PC-9 (cell line): ENCODE measurements around the gene E2F2. TPM values are rescaled to one million over a fixed set of nuclear protein-coding genes. Genes with fewer than 3 reads are reported as not detected.

Source experiments
- BruUV-seq: library from RNA; stranded (reverse); fragments of 400-500 nt; replicated peaks from 2 replicates; lab custom pipeline; 2021; lab: Mats Ljungman, UMichigan
- CTCF ChIA-PET: fragments of 300-600 bp; sonication (Branson Sonifier 250); formaldehyde crosslinking; loops from one replicate; lab custom pipeline; 2022; ENCODE audit warnings: antibody characterized with exemption; lab: Charles Lee
- POLR2A ChIA-PET: fragments of 300-600 bp; sonication (Branson Sonifier 250); formaldehyde crosslinking; loops from one replicate; lab custom pipeline; 2022; ENCODE audit warnings: antibody characterized with exemption; ENCODE audit not compliant: unreplicated experiment; lab: Charles Lee
- DNase-seq, 2 experiments: peaks; one replicate each; pipeline versions ENCODE4 v3.0.0 to v3.0.0-alpha.2; 2015 to 2022; ENCODE audit warnings: mixed read lengths in 1 of 2
- H2AFZ ChIP-seq: fragments of 200-600 bp; sonication (generic); 2 replicates; pipeline ENCODE4 v1.8.1; 2017; ENCODE audit warnings: antibody characterized with exemption
- H3F3A ChIP-seq: fragments of 200-600 bp; sonication (generic); 2 replicates; pipeline ENCODE4 v1.8.1; 2017; ENCODE audit warnings: antibody characterized with exemption, mild to moderate bottlenecking, low read depth; ENCODE audit not compliant: insufficient read depth
- H3K27ac ChIP-seq: fragments of 200-600 bp; sonication (generic); 2 replicates; pipeline ENCODE4 v1.6.1; 2016; ENCODE audit warnings: mixed run types
- H3K27me3 ChIP-seq: fragments of 200-600 bp; sonication (generic); 2 replicates; pipeline ENCODE4 v1.6.1; 2016; ENCODE audit warnings: low read depth, mixed run types; ENCODE audit not compliant: insufficient read depth
- H3K36me3 ChIP-seq: fragments of 200-600 bp; sonication (generic); 2 replicates; pipeline ENCODE4 v1.6.1; 2016; ENCODE audit warnings: low read depth, mixed run types
- H3K4me1 ChIP-seq: fragments of 200-600 bp; sonication (generic); replicated peaks from 2 replicates; pipeline ENCODE4 v1.6.1; 2016; ENCODE audit warnings: mixed run types; ENCODE audit not compliant: insufficient read depth
- H3K4me2 ChIP-seq: fragments of 200-600 bp; sonication (generic); 2 replicates; pipeline ENCODE4 v1.6.1; 2017; ENCODE audit warnings: mixed run types
- H3K4me3 ChIP-seq: fragments of 200-600 bp; sonication (generic); 2 replicates; pipeline ENCODE4 v1.6.1; 2016; ENCODE audit warnings: mixed run types
- H3K79me2 ChIP-seq: fragments of 200-600 bp; sonication (generic); 2 replicates; pipeline ENCODE4 v1.6.1; 2017; ENCODE audit warnings: low read depth, mixed run types
- H3K9me2 ChIP-seq: fragments of 200-600 bp; sonication (generic); 2 replicates; pipeline ENCODE4 v1.8.1; 2017; ENCODE audit warnings: mild to moderate bottlenecking; ENCODE audit not compliant: insufficient read depth
- H3K9me3 ChIP-seq: fragments of 200-600 bp; sonication (generic); 2 replicates; pipeline ENCODE4 v1.8.1; 2016; ENCODE audit warnings: low read depth; ENCODE audit not compliant: insufficient read depth
- H4K20me1 ChIP-seq: fragments of 200-600 bp; sonication (generic); 2 replicates; pipeline ENCODE4 v1.8.1; 2017; ENCODE audit not compliant: insufficient read depth
- EZH2 ChIP-seq: fragments of 200-600 bp; sonication (generic); IDR thresholded peaks from 2 replicates; pipeline ENCODE4 v1.8.0; 2017; ENCODE audit warnings: antibody characterized with exemption, low read depth
- intact Hi-C: fragments of 100-400 bp; cut with micrococcal nuclease; formaldehyde crosslinking; loops from one replicate; pipeline ENCODE4 v1.10.0; 2022; ENCODE audit not compliant: unreplicated experiment
- total RNA-seq: library from RNA; stranded (reverse); gene quantifications from 2 replicates; pipeline ENCODE4 v1.2.3, GENCODE V29; 2021
- TF ChIP-seq, protein P1 (sequence below): fragments of 200-600 bp; sonication (generic); conservative IDR thresholded peaks from 2 replicates; pipeline ENCODE4 v1.6.1; 2017; ENCODE audit warnings: mixed run types, antibody characterized with exemption, mild to moderate bottlenecking, moderate library complexity

The E2F2 gene
- total RNA-seq, 1 experiment from 2014 or later = 7.6 TPM

DNA sequence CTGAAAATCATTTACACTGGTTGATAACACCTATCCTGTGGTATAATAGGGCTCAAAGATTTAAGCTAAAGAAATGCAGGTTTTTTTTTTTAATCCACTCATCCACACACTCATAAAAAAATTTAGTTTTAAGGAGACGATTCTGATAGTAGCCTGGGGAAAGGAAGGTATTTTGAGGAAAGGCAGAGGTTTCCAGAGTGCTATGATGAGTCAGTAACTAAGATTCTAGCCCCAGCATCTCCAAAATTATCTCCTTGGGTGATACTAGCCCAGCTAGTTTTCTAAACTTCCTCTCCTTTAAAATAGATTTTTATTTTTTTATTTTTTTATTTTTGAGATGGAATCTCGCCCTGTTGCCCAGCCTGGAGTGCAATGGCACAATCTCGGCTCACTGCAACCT is 67.7 kb downstream of the E2F2 start:
- Histone ChIP-seq H3K4me2 (no peak overlapping the region), H3K27ac (no peak overlapping the region), H3K27me3 (no peaks in the 10 kb centered on the region), H3K4me1 (no peaks in the 10 kb centered on the region), H3K79me2 (no peaks in the 10 kb centered on the region), H3F3A (no peaks in the 10 kb centered on the region), H3K4me3 (no peak overlapping the region), H3K36me3 (no peaks in the 10 kb centered on the region), H3K9me3 (no peaks in the 10 kb centered on the region), H2AFZ (no peak overlapping the region), H4K20me1 (no peaks in the 10 kb centered on the region), H3K9me2 (no peaks in the 10 kb centered on the region)
- intact Hi-C loops = no loop called here
- TF ChIP-seq, protein P1, sequence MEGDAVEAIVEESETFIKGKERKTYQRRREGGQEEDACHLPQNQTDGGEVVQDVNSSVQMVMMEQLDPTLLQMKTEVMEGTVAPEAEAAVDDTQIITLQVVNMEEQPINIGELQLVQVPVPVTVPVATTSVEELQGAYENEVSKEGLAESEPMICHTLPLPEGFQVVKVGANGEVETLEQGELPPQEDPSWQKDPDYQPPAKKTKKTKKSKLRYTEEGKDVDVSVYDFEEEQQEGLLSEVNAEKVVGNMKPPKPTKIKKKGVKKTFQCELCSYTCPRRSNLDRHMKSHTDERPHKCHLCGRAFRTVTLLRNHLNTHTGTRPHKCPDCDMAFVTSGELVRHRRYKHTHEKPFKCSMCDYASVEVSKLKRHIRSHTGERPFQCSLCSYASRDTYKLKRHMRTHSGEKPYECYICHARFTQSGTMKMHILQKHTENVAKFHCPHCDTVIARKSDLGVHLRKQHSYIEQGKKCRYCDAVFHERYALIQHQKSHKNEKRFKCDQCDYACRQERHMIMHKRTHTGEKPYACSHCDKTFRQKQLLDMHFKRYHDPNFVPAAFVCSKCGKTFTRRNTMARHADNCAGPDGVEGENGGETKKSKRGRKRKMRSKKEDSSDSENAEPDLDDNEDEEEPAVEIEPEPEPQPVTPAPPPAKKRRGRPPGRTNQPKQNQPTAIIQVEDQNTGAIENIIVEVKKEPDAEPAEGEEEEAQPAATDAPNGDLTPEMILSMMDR = no peak
- no peak for TF ChIP-seq EZH2
- CTCF ChIA-PET = interaction anchor here (0.5 to 0.6 kb wide), 2 partner anchors 213 to 267 kb away, joined by 5 to 6 read pairs; no protein-coding TSS in a partner anchor
- POLR2A ChIA-PET = no interaction called here
- no TSS peak for BruUV-seq
- no peak for DNase-seq

DNA sequence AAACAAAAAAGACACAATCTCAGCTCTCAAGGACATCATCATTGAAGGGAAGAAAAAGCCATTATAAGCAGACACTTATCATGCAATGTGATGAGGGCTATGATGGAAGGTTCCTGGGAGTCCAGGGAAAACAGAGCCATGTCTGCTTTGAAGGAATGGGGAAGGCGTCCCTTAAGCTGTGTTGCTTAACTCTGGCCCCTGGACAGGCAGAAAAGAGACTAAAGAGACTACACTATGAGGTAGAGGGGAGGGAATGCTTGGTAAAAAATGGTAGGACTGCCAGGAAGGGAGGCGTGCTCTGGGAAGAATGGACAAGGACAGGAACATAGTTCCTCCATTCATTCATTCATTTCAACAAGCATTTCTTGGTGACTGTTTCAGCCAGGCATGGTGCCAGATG is 68.3 kb downstream of the E2F2 start:
- TF ChIP-seq, protein P1 = no peak
- TF ChIP-seq EZH2 = no peak
- ChIA-PET POLR2A (no interaction called here), CTCF (interaction anchor here (0.6 kb wide), 1 partner anchor 213 kb away, joined by 6 read pairs; no protein-coding TSS in a partner anchor)
- Histone ChIP-seq H3K9me3 (no peaks in the 10 kb centered on the region), H3K9me2 (no peaks in the 10 kb centered on the region), H3K79me2 (no peaks in the 10 kb centered on the region), H3K27me3 (no peaks in the 10 kb centered on the region), H3K27ac (no peak overlapping the region), H4K20me1 (no peaks in the 10 kb centered on the region), H3K4me3 (no peak overlapping the region), H3F3A (no peaks in the 10 kb centered on the region), H2AFZ (no peak overlapping the region), H3K4me1 (no peaks in the 10 kb centered on the region), H3K4me2 (no peak overlapping the region), H3K36me3 (no peaks in the 10 kb centered on the region)
- no peak for DNase-seq
- intact Hi-C loops = no loop called here
- no TSS peak for BruUV-seq

DNA sequence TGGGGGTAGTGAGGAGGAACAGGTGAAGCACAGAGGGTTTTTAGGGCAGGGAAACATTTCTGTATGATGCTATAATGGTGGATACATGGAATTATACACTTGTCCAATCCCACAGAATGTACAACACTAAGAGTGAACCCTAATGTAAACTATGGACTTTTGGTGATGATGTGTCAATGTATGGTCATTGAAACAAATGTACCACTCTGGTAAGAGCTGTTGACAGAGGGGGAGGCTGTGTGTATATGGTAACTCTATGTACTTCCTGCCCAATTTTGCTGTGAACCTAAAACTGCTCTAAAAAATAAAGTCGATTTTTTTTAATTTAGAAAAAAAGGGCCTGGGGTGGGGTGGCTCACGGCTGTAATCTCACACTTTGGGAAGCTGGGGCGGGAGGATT is 70.0 kb downstream of the E2F2 start:
- DNase-seq = no peak
- Histone ChIP-seq H3K79me2 (no peaks in the 10 kb centered on the region), H3K27me3 (no peaks in the 10 kb centered on the region), H3K9me3 (no peaks in the 10 kb centered on the region), H3K4me2 (no peak overlapping the region), H3K27ac (no peak overlapping the region), H3K36me3 (no peaks in the 10 kb centered on the region), H3K9me2 (no peaks in the 10 kb centered on the region), H3F3A (no peaks in the 10 kb centered on the region), H2AFZ (no peak overlapping the region), H3K4me1 (no peaks in the 10 kb centered on the region), H3K4me3 (no peak overlapping the region), H4K20me1 (no peaks in the 10 kb centered on the region)
- BruUV-seq = no TSS peak
- TF ChIP-seq, protein P1 = no peak
- TF ChIP-seq EZH2 = no peak
- intact Hi-C loops = no loop called here
- ChIA-PET CTCF (interaction anchor here (0.5 to 0.6 kb wide), 2 partner anchors 204 to 421 kb away, joined by 4 to 5 read pairs; no protein-coding TSS in a partner anchor), POLR2A (no interaction called here)
